ENCODE measurements around the gene FUNDC2.

FUNDC2 gene

GRCh38 chrX:154987940-154988339 lies 38.7 kb upstream of the FUNDC2 start:
- Histone ChIP-seq H3K4me3 (ENCODE audit: low read depth in 1 of 2, low read length in 1 of 2) (no peak overlapping the region), H3K27ac (no peak overlapping the region), H3K27me3 (no peaks in the 10 kb centered on the region), H3K36me3 (no peaks in the 10 kb centered on the region), H3K4me1 (ENCODE audit: control insufficient read depth in 1 of 2, insufficient read depth in 1 of 2, low read depth in 1 of 2, low read length in 1 of 2) (no peaks in the 10 kb centered on the region), H3K9me3 (no peaks in the 10 kb centered on the region)
- TF ChIP-seq CTCF (IDR thresholded peaks at IDR 0.05): no peak

- Histone ChIP-seq H3K27me3 (no peaks in the 10 kb centered on the region), H3K4me1 (ENCODE audit: control insufficient read depth in 1 of 2, insufficient read depth in 1 of 2, low read depth in 1 of 2, low read length in 1 of 2) (no peaks in the 10 kb centered on the region), H3K36me3 (no peaks in the 10 kb centered on the region), H3K9me3 (no peaks in the 10 kb centered on the region), H3K27ac (no peak overlapping the region), H3K4me3 (ENCODE audit: low read depth in 1 of 2, low read length in 1 of 2) (no peak overlapping the region)
- no peak for TF ChIP-seq CTCF (IDR thresholded peaks at IDR 0.05)
Observed at GRCh38 chrX:154988719-154989118, 37.9 kb upstream of the FUNDC2 start.

GRCh38 chrX:154990496-154990895 lies 36.1 kb upstream of the FUNDC2 start:
- Histone ChIP-seq H3K9me3 (no peaks in the 10 kb centered on the region), H3K4me3 (ENCODE audit: low read depth in 1 of 2, low read length in 1 of 2) (no peak overlapping the region), H3K27ac (no peak overlapping the region), H3K27me3 (no peaks in the 10 kb centered on the region), H3K4me1 (ENCODE audit: control insufficient read depth in 1 of 2, insufficient read depth in 1 of 2, low read depth in 1 of 2, low read length in 1 of 2) (no peaks in the 10 kb centered on the region), H3K36me3 (no peaks in the 10 kb centered on the region)
- no peak for TF ChIP-seq CTCF (IDR thresholded peaks at IDR 0.05)

GRCh38 chrX:154991039-154991438 lies 35.6 kb upstream of the FUNDC2 start:
- H3K4me1 ChIP-seq (ENCODE audit: control insufficient read depth in 1 of 2, insufficient read depth in 1 of 2, low read depth in 1 of 2, low read length in 1 of 2): no peaks in the 10 kb centered on the region
- H3K36me3 ChIP-seq: no peaks in the 10 kb centered on the region
- H3K4me3 ChIP-seq (ENCODE audit: low read depth in 1 of 2, low read length in 1 of 2): no peak overlapping the region
- H3K9me3 ChIP-seq: no peaks in the 10 kb centered on the region
- TF ChIP-seq CTCF (IDR thresholded peaks at IDR 0.05): no peak
- no peaks in the 10 kb centered on the region for H3K27me3 ChIP-seq
- H3K27ac ChIP-seq: no peak overlapping the region

GRCh38 chrX:154991476-154991875 lies 35.2 kb upstream of the FUNDC2 start:
- Histone ChIP-seq H3K4me1 (ENCODE audit: control insufficient read depth in 1 of 2, insufficient read depth in 1 of 2, low read depth in 1 of 2, low read length in 1 of 2) (no peaks in the 10 kb centered on the region), H3K36me3 (no peaks in the 10 kb centered on the region), H3K9me3 (no peaks in the 10 kb centered on the region), H3K27ac (no peak overlapping the region), H3K27me3 (no peaks in the 10 kb centered on the region), H3K4me3 (ENCODE audit: low read depth in 1 of 2, low read length in 1 of 2) (no peak overlapping the region)
- TF ChIP-seq CTCF (IDR thresholded peaks at IDR 0.05): no peak

Measured in neutrophil (primary cell).